K562 (cell line): ENCODE results near the gene SLC3A2. TPM values are rescaled to one million over a fixed set of nuclear protein-coding genes. Genes with fewer than 3 reads are reported as not detected.

Experiments
- BRCA1 ChIP-seq, 2 experiments: fragments of 450-650 bp in 1 of 2; sonication (generic) in 1 of 2; formaldehyde crosslinking in 1 of 2; IDR thresholded peaks; 2 replicates each; pipeline versions ENCODE4 v1.5.0 to v1.6.1; 2017 to 2020; ENCODE audit warnings: mild to moderate bottlenecking in 1 of 2, missing genetic modification reagents in 1 of 2
- HMG20B ChIP-seq: fragments of 250-450 bp; sonication (Bioruptor Pico); IDR thresholded peaks from 2 replicates; pipeline ENCODE4 v1.5.0; 2021; ENCODE audit warnings: mild to moderate bottlenecking
- NFIX ChIP-seq: fragments of 250-450 bp; sonication (Bioruptor Pico); IDR thresholded peaks from 2 replicates; pipeline ENCODE4 v1.4.0; 2020; ENCODE audit warnings: low read depth, mild to moderate bottlenecking, moderate library complexity
- RBM34 ChIP-seq: fragments of 200-400 bp; formaldehyde crosslinking; IDR thresholded peaks from 2 replicates; pipeline ENCODE4 v1.6.1; 2018; ENCODE audit warnings: low read length, borderline replicate concordance; ENCODE audit not compliant: insufficient read depth
- SRSF7 ChIP-seq: fragments of 200-400 bp; formaldehyde crosslinking; optimal IDR thresholded peaks from 2 replicates; pipeline ENCODE3; 2017; ENCODE audit warnings: mild to moderate bottlenecking, low read depth, low read length
- ZBTB8A ChIP-seq: fragments of 450-650 bp; IDR thresholded peaks from 2 replicates; pipeline ENCODE4 v1.6.1; 2018; ENCODE audit warnings: mild to moderate bottlenecking, moderate library complexity; ENCODE audit not compliant: partially characterized antibody
- ZNF764 ChIP-seq: fragments of 250-450 bp; sonication (Bioruptor Pico); IDR thresholded peaks from 2 replicates; pipeline ENCODE4 v1.4.0; 2020; ENCODE audit warnings: low read depth, mild to moderate bottlenecking, moderate library complexity
- polyA plus RNA-seq, 8 experiments: library from polyadenylated mRNA; depleted of rRNA in 4 of 8; stranded (reverse) in 5 of 8; unstranded in 3 of 8; fragments of >200 nt; fragmentation: Nextera tagmentation in 2 of 8; fragmentation: Illumina TruSeq in 1 of 8; extraction: Ambion mirVana in 2 of 8; extraction: Trizol in 1 of 8; gene quantifications; 2 replicates each; pipeline versions ENCODE4 v1.2.1 to v1.2.3, GENCODE V29; 2011 to 2014; ENCODE audit warnings: inconsistent platforms in 1 of 8, missing spikeins in 1 of 8
- total RNA-seq, 7 experiments: library from RNA; depleted of rRNA in 6 of 7; stranded (reverse); fragments of >200 nt in 6 of 7; fragmentation: Illumina TruSeq in 2 of 7; extraction: Trizol in 2 of 7; gene quantifications; 2 replicates each; pipeline versions ENCODE4 v1.2.1 to v1.2.3, GENCODE V29; 2011 to 2021; ENCODE audit warnings: low replicate concordance in 1 of 7
- TF ChIP-seq, protein P1 (sequence below), 2 experiments: fragments of 450-650 bp in 1 of 2; sonication (generic) in 1 of 2; formaldehyde crosslinking in 1 of 2; IDR thresholded peaks; 2 replicates each; pipeline versions ENCODE4 v1.7.1 to v1.9.0; 2016 to 2022; ENCODE audit warnings: inconsistent platforms in 1 of 2, mild to moderate bottlenecking in 1 of 2, missing genetic modification reagents in 1 of 2
- TF ChIP-seq, protein P2 (sequence below): sonication (generic); formaldehyde crosslinking; IDR thresholded peaks from 2 replicates; pipeline ENCODE4 v1.8.0; 2022; ENCODE audit warnings: mild to moderate bottlenecking, missing genetic modification reagents
- TF ChIP-seq, protein P3 (sequence below), 2 experiments: fragments of 150-350 bp in 1 of 2; IDR thresholded peaks; 2 replicates each; pipeline ENCODE4 v1.6.1; 2012 to 2016; ENCODE audit warnings: low read depth in 2 of 2, low read length in 2 of 2, mild to moderate bottlenecking in 1 of 2, moderate library complexity in 1 of 2

SLC3A2 gene
- total and polyA plus RNA-seq, 9 of the 15 experiments (the other 6 are each of a cell fraction or from before 2014, with no cell fraction given) = 20.0 to 296 (median 214) TPM

DNA sequence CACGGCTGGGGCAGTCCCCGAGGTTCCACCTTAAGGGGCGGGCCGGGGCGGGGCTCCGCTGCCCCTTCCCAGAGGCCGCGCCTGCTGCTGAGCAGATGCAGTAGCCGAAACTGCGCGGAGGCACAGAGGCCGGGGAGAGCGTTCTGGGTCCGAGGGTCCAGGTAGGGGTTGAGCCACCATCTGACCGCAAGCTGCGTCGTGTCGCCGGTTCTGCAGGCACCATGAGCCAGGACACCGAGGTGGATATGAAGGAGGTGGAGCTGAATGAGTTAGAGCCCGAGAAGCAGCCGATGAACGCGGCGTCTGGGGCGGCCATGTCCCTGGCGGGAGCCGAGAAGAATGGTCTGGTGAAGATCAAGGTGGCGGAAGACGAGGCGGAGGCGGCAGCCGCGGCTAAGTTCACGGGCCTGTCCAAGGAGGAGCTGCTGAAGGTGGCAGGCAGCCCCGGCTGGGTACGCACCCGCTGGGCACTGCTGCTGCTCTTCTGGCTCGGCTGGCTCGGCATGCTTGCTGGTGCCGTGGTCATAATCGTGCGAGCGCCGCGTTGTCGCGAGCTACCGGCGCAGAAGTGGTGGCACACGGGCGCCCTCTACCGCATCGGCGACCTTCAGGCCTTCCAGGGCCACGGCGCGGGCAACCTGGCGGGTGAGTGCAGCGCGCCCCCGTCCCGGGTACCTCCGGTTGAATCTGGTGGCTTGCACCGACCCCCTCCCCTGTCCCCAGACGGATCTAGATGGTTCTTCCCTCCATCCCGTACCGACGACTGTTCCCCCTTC, at the start of gene SLC3A2 (continued):
- TF ChIP-seq, protein P1, sequence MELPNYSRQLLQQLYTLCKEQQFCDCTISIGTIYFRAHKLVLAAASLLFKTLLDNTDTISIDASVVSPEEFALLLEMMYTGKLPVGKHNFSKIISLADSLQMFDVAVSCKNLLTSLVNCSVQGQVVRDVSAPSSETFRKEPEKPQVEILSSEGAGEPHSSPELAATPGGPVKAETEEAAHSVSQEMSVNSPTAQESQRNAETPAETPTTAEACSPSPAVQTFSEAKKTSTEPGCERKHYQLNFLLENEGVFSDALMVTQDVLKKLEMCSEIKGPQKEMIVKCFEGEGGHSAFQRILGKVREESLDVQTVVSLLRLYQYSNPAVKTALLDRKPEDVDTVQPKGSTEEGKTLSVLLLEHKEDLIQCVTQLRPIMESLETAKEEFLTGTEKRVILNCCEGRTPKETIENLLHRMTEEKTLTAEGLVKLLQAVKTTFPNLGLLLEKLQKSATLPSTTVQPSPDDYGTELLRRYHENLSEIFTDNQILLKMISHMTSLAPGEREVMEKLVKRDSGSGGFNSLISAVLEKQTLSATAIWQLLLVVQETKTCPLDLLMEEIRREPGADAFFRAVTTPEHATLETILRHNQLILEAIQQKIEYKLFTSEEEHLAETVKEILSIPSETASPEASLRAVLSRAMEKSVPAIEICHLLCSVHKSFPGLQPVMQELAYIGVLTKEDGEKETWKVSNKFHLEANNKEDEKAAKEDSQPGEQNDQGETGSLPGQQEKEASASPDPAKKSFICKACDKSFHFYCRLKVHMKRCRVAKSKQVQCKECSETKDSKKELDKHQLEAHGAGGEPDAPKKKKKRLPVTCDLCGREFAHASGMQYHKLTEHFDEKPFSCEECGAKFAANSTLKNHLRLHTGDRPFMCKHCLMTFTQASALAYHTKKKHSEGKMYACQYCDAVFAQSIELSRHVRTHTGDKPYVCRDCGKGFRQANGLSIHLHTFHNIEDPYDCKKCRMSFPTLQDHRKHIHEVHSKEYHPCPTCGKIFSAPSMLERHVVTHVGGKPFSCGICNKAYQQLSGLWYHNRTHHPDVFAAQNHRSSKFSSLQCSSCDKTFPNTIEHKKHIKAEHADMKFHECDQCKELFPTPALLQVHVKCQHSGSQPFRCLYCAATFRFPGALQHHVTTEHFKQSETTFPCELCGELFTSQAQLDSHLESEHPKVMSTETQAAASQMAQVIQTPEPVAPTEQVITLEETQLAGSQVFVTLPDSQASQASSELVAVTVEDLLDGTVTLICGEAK (IDR thresholded peaks at IDR 0.05) = 0 out of 2 replicates have a peak, but pooled peaks have one; percentile 46
- TF ChIP-seq, protein P1 (CRISPR knock-in tag; IDR thresholded peaks at IDR 0.05) = no peak
- no peak for TF ChIP-seq RBM34
- TF ChIP-seq BRCA1 (IDR thresholded peaks at IDR 0.05) = no peak
- 0 out of 2 replicates have a peak, but pooled peaks have one; percentile 84 for TF ChIP-seq BRCA1 (CRISPR knock-in tag; IDR thresholded peaks at IDR 0.05)
- no peak for TF ChIP-seq NFIX (CRISPR knock-in tag)
- TF ChIP-seq SRSF7 = no peak
- TF ChIP-seq HMG20B (CRISPR knock-in tag) = no peak
- TF ChIP-seq, protein P2, sequence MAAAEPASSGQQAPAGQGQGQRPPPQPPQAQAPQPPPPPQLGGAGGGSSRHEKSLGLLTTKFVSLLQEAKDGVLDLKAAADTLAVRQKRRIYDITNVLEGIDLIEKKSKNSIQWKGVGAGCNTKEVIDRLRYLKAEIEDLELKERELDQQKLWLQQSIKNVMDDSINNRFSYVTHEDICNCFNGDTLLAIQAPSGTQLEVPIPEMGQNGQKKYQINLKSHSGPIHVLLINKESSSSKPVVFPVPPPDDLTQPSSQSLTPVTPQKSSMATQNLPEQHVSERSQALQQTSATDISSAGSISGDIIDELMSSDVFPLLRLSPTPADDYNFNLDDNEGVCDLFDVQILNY (CRISPR knock-in tag) = peak; percentile 90
- TF ChIP-seq, protein P3, sequence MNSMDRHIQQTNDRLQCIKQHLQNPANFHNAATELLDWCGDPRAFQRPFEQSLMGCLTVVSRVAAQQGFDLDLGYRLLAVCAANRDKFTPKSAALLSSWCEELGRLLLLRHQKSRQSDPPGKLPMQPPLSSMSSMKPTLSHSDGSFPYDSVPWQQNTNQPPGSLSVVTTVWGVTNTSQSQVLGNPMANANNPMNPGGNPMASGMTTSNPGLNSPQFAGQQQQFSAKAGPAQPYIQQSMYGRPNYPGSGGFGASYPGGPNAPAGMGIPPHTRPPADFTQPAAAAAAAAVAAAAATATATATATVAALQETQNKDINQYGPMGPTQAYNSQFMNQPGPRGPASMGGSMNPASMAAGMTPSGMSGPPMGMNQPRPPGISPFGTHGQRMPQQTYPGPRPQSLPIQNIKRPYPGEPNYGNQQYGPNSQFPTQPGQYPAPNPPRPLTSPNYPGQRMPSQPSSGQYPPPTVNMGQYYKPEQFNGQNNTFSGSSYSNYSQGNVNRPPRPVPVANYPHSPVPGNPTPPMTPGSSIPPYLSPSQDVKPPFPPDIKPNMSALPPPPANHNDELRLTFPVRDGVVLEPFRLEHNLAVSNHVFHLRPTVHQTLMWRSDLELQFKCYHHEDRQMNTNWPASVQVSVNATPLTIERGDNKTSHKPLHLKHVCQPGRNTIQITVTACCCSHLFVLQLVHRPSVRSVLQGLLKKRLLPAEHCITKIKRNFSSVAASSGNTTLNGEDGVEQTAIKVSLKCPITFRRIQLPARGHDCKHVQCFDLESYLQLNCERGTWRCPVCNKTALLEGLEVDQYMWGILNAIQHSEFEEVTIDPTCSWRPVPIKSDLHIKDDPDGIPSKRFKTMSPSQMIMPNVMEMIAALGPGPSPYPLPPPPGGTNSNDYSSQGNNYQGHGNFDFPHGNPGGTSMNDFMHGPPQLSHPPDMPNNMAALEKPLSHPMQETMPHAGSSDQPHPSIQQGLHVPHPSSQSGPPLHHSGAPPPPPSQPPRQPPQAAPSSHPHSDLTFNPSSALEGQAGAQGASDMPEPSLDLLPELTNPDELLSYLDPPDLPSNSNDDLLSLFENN (IDR thresholded peaks at IDR 0.05; ENCODE audit: low read depth in 2 of 2, low read length in 2 of 2) = 0 out of 4 replicates have a peak, but pooled peaks of 1 of the 2 experiments have one; percentile 15
- no peak for TF ChIP-seq ZNF764
- no peak for TF ChIP-seq ZBTB8A
